ENCODE results near the gene SLC7A9. TPM values are rescaled to one million over a fixed set of nuclear protein-coding genes. Genes with fewer than 3 reads are reported as not detected.

Gene SLC7A9
- total RNA-seq, result 0.59 TPM in 1 of 2 replicates, not detected in the other

DNA sequence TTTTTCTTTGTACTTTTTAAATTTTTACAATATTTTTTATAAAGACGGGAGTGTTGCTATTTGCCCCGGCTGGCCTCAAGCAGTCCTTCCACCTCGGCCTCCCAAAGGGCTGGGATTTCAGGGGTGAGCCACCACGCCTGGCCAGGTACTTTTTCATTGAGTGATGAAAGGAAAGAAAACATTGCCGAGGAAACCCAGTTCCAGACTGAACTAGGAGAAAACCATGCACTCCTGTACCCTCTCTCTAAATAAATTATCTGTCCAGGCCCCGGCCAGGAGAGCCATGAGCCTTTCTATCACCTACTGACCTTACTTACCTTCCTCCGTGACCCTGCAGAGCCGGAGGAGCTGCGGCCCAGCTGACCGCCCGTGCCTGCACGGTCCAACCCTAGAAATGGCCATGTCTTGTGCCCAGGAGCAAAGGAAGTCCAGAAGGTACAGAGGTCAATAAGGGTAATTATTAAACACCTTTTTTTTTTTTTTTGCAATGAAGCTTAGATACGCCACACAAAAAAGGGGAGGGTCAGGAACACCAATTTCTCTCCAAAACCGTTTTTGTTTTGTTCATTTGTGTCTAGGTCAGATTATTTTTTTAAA is at the start of gene SLC7A9:
SLC7A9 (minus strand) TSS at position 399 of the 597 bp plus-strand sequence. CDS start 1,233 bp downstream, outside the sequence.

Other genes starting within 250 kb of the SLC7A9 start
- 28.5 and 41.5 TPM in 2 replicates for gene ANKRD27, start 194.6 kb downstream of the SLC7A9 start, total RNA-seq
- 0.23 and 0.59 TPM in 2 replicates for gene RGS9BP, start 193.9 kb downstream of the SLC7A9 start, total RNA-seq
- gene NUDT19, start 177.9 kb downstream of the SLC7A9 start, total RNA-seq, result 4.5 and 7.8 TPM in 2 replicates
- gene TDRD12, start 150.0 kb downstream of the SLC7A9 start, total RNA-seq, result 0.28 and 0.30 TPM in 2 replicates
- gene CEP89, start 102.2 kb upstream of the SLC7A9 start, total RNA-seq, result 8.0 and 14.6 TPM in 2 replicates
- 0.89 and 1.3 TPM in 2 replicates for gene FAAP24, start 102.5 kb upstream of the SLC7A9 start, total RNA-seq
- gene RHPN2, start 195.1 kb upstream of the SLC7A9 start, total RNA-seq, result 3.6 and 8.3 TPM in 2 replicates
- gene GPATCH1, start 211.4 kb upstream of the SLC7A9 start, total RNA-seq, result 4.5 and 6.6 TPM in 2 replicates

Measured in smooth muscle cell of the umbilical artery (primary cell).